GM18520 (cell line): ENCODE data around the gene DHX29.
A peak's percentile ranks its signal among the peaks of the same experiment; 100 is the strongest.
"Not testable (repeated sequence)": the region's sequence is repeated elsewhere in the genome, so short reads cannot be mapped to it uniquely, and the experiment has no call there.

Experiments used
- ATAC-seq: cut with Tn5 transposase; IDR thresholded peaks from one replicate; pipeline ENCODE4 v1.9.1; 2021; ENCODE audit not compliant: unreplicated experiment

Gene DHX29

GRCh38 chr5:55307383-55308253 lies at the start of gene DHX29, which contains the start of gene MTREX:
TSS of gene DHX29 (minus strand) at chr5:55307694. CDS start at chr5:55307573, 121 bp downstream.
TSS of gene MTREX (plus strand) at chr5:55307989. CDS start at chr5:55308014, 25 bp downstream.
- ATAC-seq = peak; percentile 83

- ATAC-seq = no peak
Observed at GRCh38 chr5:55356896-55357295, 49.4 kb upstream of the DHX29 start.

- ATAC-seq = no peak
Observed at GRCh38 chr5:55350754-55351153, 43.3 kb upstream of the DHX29 start.

GRCh38 chr5:55347786-55348185 lies 40.3 kb upstream of the DHX29 start:
- no peak for ATAC-seq

- no peak for ATAC-seq
Observed at GRCh38 chr5:55345327-55345726, 37.8 kb upstream of the DHX29 start.

- ATAC-seq = no peak
Observed at GRCh38 chr5:55344392-55344992, 37.0 kb upstream of the DHX29 start.

GRCh38 chr5:55343609-55344008 lies 36.1 kb upstream of the DHX29 start:
- no peak for ATAC-seq

GRCh38 chr5:55343107-55343506 lies 35.6 kb upstream of the DHX29 start:
- ATAC-seq = no peak

- peak; percentile 62 for ATAC-seq
Observed at GRCh38 chr5:55338810-55339243, 31.3 kb upstream of the DHX29 start.

GRCh38 chr5:55338092-55338613 lies 30.7 kb upstream of the DHX29 start:
- ATAC-seq = no peak

- ATAC-seq = no peak
Observed at GRCh38 chr5:55333811-55334210, 26.3 kb upstream of the DHX29 start.

GRCh38 chr5:55333017-55333416 lies 25.5 kb upstream of the DHX29 start:
- ATAC-seq = no peak

- ATAC-seq = no peak
Observed at GRCh38 chr5:55331321-55331720, 23.8 kb upstream of the DHX29 start.

GRCh38 chr5:55327281-55327680 lies 19.8 kb upstream of the DHX29 start:
- ATAC-seq = no peak

- no peak for ATAC-seq
Observed at GRCh38 chr5:55325621-55326020, 18.1 kb upstream of the DHX29 start.

- peak; percentile 41 for ATAC-seq
Observed at GRCh38 chr5:55324815-55325418, 17.4 kb upstream of the DHX29 start.

- ATAC-seq = no peak
Observed at GRCh38 chr5:55324006-55324405, 16.5 kb upstream of the DHX29 start.

GRCh38 chr5:55320571-55320970 lies 13.1 kb upstream of the DHX29 start:
- no peak for ATAC-seq

GRCh38 chr5:55319491-55319890 lies 12.0 kb upstream of the DHX29 start:
- no peak for ATAC-seq

GRCh38 chr5:55318237-55318636 lies 10.7 kb upstream of the DHX29 start:
- not testable (repeated sequence) for ATAC-seq

- no peak for ATAC-seq
Observed at GRCh38 chr5:55316837-55317236, 9.3 kb upstream of the DHX29 start.

- no peak for ATAC-seq
Observed at GRCh38 chr5:55316289-55316688, 8.8 kb upstream of the DHX29 start.
